Kidney epithelial cell (primary cell): ENCODE data around the gene PIK3R1. TPM values are rescaled to one million over a fixed set of nuclear protein-coding genes. Genes with fewer than 3 reads are reported as not detected.
A peak's percentile ranks its signal among the peaks of the same experiment; 100 is the strongest.

Experiments
- DNase-seq: peaks from one replicate; pipeline ENCODE4 v3.0.0-alpha.2; 2010; ENCODE audit warnings: low read depth
- H3K27me3 ChIP-seq: 2 replicates; pipeline ENCODE4 v1.6.0; 2011; ENCODE audit warnings: low read length; ENCODE audit not compliant: control insufficient read depth, insufficient read depth
- H3K36me3 ChIP-seq: 2 replicates; pipeline ENCODE4 v1.5.1; 2011; ENCODE audit warnings: low read length; ENCODE audit not compliant: control insufficient read depth, insufficient read depth
- H3K4me3 ChIP-seq: 2 replicates; pipeline ENCODE4 v1.5.1; 2011; ENCODE audit warnings: low read depth, mild to moderate bottlenecking, control low read depth, low read length
- CTCF ChIP-seq: IDR thresholded peaks from 2 replicates; pipeline ENCODE4 v1.5.1; 2011; ENCODE audit warnings: mild to moderate bottlenecking, moderate library complexity, low read length, control low read depth, inconsistent platforms; ENCODE audit not compliant: insufficient read depth, poor library complexity, severe bottlenecking
- total RNA-seq: library from RNA; depleted of rRNA; stranded (reverse); fragments of >200 nt; gene quantifications from 2 replicates; pipeline ENCODE4 v1.2.3, GENCODE V29; 2015

The PIK3R1 gene
- total RNA-seq, 1 donor from 2014 or later: 21.1 TPM

GRCh38 chr5:68297656-68298055, 82.1 kb downstream of the PIK3R1 start:
- TF ChIP-seq CTCF: no peak
- Histone ChIP-seq H3K27me3 (no peaks in the 10 kb centered on the region), H3K36me3 (peaks cover 4% of the 10 kb centered on the region), H3K4me3 (no peak overlapping the region)
- no peak for DNase-seq

DNA sequence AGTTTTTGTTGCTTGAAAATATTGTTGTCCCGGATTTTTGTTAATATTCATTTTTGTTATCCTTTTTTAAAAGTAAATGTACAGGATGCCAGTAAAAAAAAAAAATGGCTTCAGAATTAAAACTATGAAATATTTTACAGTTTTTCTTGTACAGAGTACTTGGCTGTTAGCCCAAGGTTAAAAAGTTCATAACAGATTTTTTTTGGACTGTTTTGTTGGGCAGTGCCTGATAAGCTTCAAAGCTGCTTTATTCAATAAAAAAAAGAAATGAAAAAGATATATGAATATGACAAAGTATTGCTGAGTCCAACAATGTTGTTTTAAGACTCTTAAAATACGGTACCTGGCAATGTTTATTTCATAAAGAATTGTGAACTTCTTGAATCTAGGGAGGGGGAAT, 82.9 kb downstream of the PIK3R1 start:
- TF ChIP-seq CTCF: no peak
- Histone ChIP-seq H3K4me3 (no peak overlapping the region), H3K27me3 (no peaks in the 10 kb centered on the region), H3K36me3 (peaks cover 4% of the 10 kb centered on the region)
- DNase-seq: no peak

DNA sequence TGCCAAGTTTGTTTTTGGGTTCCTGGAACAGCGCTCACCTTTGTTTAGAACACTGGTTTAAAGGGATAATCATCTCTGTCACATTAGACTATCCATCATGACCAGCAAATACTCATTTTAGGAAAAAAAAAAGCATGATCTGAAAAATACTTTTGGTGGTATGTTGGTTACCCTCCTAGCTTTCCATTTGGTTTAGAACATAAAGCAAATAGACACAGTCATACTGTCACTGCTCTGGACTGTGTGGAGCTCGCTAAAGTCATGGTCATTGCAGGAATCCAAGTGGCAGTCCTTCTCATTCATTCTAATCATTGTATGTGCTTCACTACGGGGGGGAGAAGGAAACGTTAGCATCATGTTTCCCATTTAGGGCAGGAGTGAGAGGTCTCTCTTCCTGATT, 83.5 kb downstream of the PIK3R1 start:
- H3K4me3 ChIP-seq: no peak overlapping the region
- DNase-seq: no peak
- TF ChIP-seq CTCF: no peak
- peaks cover 4% of the 10 kb centered on the region for H3K36me3 ChIP-seq
- H3K27me3 ChIP-seq: no peaks in the 10 kb centered on the region

DNA sequence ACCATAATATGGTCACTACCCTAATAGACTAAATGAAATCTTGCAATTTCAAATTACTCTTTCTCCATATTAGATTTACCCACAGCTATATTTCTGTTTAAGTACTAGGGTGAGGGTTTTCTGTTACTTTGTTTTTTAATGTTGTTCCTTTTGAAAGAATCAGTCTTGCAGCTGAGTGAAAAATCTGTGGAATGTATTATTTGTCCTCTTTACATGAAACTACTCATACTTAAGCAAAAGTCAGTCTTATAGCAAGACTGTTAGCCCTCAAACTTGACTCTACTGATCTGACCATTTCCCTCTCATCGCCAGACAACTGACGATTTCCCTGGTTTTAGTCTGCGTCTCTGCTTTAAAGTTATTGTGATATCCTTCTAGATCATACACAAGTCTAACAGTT, 84.0 kb downstream of the PIK3R1 start:
- H3K36me3 ChIP-seq: peaks cover 4% of the 10 kb centered on the region

DNA sequence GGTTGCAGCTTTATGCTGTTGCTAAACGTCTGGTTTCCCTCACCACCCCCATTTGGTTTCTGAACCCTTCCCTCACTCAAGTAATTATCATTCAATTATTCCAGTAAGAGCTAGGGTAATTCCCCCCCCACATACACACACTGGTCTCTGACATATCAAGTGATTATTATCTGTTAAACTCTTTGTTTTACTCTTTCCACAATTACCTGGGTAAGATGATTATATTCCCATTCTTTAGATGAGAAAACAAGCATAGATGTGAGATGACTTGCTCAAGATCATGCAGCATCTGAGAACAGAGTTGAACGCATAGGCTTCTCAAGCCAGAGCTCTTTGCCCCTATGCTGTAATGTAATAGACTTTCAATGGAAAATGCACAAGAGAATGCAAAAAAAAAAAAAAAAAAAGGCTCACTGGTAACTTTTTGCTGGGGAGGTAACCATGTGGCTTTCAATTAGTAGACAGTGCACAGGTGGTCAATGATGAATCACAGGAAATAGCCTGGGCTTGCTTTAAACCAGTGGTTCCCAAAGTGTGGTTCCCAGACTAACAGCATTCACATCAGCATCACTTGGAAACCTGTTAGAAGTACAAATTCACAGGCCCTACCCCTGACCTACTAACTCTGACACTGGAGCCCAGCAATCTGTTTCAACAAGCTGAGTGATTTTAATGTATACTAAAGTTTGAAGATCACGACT, 87.6 kb downstream of the PIK3R1 start:
- TF ChIP-seq CTCF: no peak
- peak; percentile 76 for DNase-seq
- Histone ChIP-seq H3K27me3 (no peaks in the 10 kb centered on the region), H3K36me3 (no peaks in the 10 kb centered on the region), H3K4me3 (no peak overlapping the region)

More for the DNA sequence above, 84.0 kb downstream of the PIK3R1 start:
- TF ChIP-seq CTCF: no peak
- DNase-seq: no peak
- H3K4me3 ChIP-seq: no peak overlapping the region
- H3K27me3 ChIP-seq: no peaks in the 10 kb centered on the region
